COR-L47 (cell line): ENCODE data around the gene ATP2B2.

Experiments used
- DNase-seq: peaks from one replicate; lab custom pipeline; 2025; lab: John Stamatoyannopoulos, UW

Gene ATP2B2

GRCh38 chr3:10493202-10493589, 12.2 kb downstream of the ATP2B2 start:
- DNase-seq, result no peak

- DNase-seq, result no peak
Observed at GRCh38 chr3:10492364-10493201, 12.8 kb downstream of the ATP2B2 start.

GRCh38 chr3:10489746-10490483, 15.5 kb downstream of the ATP2B2 start:
- no peak for DNase-seq

DNA sequence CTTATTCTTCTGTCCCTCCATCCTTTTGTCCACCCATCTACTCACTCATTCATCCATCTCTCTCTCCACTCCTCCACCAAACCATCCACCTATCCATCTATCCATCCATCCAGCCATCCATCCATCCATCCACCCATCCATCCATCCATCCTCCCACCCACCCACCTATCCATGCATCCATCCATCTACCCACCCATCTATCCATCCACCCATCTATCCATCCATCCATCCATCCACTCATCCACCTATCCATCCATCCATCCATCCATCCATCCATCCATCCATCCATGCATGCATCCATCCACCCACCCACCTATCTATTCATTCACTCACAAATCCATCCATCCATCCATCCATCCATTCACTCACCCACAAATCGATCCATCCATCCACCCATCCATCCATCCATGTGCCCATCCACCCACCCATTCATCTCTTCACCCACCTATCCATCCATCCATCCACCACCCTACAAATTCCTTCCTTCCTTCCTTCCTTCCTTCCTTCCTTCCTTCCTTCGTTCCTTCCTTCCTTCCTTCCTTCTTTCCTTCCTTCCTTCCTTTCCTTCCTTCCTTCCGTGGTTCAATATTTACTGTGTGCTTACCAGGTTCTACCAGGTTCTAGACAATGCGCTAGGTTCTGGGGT, 17.3 kb downstream of the ATP2B2 start:
- no peak for DNase-seq

DNA sequence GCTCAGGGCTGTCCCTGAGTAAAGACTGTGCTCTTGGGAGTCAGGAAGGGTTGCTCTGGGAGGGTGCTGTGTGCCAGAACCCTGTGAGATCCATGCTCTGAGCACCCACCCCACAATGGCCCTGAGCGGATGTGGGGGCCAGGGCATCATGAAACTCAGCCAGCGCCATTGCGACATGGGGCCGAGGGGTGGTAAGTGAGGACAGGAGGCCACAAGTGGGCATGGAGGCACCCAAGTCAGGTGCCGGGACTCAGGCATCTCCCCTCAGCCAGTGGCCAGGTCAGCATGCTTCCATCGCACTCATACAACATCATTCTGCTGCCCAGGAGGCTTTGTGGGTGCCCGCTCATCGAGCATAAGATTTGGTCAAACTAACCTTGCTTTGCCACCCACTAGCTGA, 19.6 kb downstream of the ATP2B2 start:
- no peak for DNase-seq

- DNase-seq, result no peak
Observed at GRCh38 chr3:10485380-10485779, 20.0 kb downstream of the ATP2B2 start.

DNA sequence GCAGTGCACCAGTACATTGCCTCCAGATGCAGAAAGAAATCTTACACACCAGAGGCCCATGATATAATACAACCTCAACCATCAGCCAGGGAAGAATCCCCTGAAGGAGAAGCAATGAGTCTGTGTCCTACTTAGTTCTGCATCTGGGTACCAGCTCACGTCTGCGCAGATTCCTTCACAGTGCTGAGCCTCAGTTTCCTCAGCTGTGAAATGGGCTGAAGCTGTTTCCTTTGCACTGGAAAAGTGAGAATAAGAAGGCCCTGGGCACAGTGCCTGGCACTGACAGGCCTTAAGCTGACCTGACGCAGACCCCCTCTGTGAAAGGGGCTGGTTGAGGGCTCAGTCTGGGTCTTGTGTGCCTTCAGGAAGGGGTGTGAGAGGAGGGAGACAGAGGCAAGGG, 20.7 kb downstream of the ATP2B2 start:
- no peak for DNase-seq

GRCh38 chr3:10483686-10484345, 21.6 kb downstream of the ATP2B2 start:
- DNase-seq, result no peak

- DNase-seq, result no peak
Observed at GRCh38 chr3:10483364-10483675, 22.1 kb downstream of the ATP2B2 start.

DNA sequence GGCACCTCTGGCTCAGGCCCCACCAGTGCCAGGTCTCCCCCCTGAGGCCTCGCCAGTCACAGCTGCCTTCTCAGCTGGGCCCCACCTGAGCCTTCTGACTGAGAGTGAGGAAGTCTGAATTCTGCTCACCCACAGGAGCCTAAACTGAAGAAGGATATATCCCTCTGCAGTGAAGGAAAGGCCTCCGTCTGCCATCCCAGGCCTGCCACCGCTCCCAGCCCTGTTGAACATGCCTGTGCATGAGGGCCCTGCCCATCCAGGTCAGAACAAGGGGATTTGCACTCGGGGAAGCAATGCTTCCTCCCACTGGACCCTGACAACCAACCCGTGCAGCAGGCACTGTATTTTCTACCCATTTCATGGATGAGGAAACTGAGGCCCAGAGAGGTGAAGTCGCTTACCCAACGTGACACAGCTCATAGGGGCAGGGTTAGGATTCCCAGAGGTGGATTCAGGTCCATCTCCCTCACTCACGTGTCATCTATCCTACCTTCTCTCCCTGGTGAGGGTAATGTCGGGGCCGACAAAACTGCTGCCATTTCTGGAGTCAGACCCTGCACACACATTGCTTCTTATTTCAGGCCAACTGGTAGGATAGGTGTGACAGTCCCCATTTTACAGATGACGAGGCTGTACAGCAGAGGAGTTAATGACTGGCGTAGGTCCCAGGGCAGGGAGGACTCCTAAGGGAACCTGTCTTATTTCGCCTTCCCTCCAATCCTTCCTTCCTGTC, 22.6 kb downstream of the ATP2B2 start:
- DNase-seq, result no peak

GRCh38 chr3:10480871-10481378, 24.5 kb downstream of the ATP2B2 start:
- DNase-seq, result no peak

DNA sequence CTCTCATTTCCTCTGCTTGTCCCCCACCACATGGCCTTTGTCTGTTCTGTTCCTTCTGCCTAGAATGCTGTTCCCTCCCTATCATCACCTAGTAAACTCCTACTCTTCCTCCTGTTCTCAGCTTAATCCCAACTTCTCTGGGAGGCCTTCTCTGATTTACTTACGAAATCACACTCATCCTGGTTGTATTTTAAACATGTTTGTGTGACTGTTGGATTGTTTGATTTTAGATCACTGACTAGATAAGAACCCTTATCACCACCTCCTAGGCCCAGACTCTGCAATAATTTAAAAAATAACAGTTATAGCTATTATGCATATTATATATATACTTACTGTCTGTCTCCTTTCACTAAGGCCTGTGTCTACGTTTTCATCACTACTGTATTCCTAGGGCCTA, 26.1 kb downstream of the ATP2B2 start:
- DNase-seq, result no peak

GRCh38 chr3:10475983-10476382, 29.4 kb downstream of the ATP2B2 start:
- DNase-seq, result no peak

GRCh38 chr3:10474847-10475246, 30.5 kb downstream of the ATP2B2 start:
- no peak for DNase-seq

DNA sequence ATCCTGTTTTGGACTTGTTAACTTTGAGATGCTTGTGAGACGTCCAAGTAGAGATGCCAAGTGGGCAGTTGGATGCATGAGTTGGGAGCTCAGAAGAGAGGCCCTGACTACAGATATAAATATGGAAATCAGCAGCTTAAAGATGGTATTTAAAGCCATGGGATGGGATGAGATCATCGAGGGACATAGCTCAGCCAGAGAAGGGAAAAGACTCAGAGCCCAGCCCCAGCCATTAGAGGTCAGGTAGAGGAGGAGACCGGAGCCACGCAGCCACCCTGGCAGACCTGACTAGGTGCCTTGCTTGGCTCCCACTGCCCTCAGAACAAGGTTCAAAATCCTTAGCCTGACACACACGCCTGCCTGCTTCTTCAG, 31.1 kb downstream of the ATP2B2 start:
- DNase-seq, result no peak

- DNase-seq, result no peak
Observed at GRCh38 chr3:10473581-10474274, 31.7 kb downstream of the ATP2B2 start.

DNA sequence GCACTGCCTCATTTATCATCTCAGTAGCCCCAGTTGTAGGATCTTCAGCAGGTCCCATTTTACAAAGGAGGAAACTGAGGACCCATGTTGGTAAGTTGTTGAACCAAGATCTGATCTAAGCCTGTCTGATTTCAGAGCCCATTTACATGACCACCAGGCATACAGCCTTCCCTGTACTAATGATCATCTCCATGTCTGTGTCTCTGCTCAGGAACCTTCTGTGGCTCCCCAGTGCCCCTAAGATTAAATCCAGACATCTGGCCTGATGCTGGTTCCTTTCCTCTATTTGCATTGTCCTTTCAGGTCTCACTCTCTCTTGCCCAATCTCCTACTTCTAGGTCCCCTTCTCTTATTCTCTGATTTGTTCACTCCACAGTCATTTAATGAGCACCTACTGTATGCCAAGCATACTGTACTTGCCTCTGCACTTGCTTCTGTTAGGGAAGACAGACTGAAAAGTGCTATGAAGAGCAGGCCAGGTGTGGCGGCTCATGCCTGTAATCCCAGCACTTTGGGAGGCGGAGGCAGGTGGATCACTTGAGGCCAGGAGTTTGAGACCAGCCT, 32.4 kb downstream of the ATP2B2 start:
- no peak for DNase-seq

DNA sequence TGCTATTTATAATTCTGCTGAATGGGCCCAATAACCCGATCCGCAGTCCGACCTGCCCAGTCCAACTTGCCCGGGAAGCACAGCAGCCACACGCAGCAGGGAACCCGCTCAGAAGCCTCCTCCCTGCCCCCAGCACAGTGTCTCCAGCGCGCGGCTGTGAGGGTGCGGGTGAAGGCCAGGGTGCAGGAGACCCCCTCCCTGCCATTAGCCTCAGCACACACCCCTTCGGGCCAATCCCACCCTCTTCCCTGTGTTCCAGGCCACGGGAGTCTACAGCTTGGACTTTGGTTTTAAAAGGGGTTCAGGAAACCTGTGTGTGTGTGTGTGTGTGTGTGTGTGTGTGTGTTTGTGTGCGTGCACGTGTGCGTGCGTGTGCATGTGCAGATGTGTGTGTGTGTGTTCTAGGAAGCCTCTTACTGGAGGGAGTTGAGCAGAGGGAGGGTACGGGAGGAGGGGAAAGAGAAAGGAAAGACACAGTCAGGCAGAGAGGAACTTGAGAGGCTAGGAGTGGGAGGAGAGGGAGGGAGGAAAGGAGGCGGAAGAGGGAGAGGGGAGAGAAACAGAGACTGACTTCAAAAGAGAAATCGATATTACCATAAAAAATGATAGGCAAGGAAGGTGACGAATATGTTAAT, 34.2 kb downstream of the ATP2B2 start:
- no peak for DNase-seq

GRCh38 chr3:10470120-10471053, 35.0 kb downstream of the ATP2B2 start:
- DNase-seq, result no peak
